Ascending aorta (tissue), 2 donors: ENCODE results near the gene DTX3L. TPM values are rescaled to one million over a fixed set of nuclear protein-coding genes. Genes with fewer than 3 reads are reported as not detected.
A peak's percentile ranks its signal among the peaks of the same experiment; 100 is the strongest.

Experiments
- DNase-seq, 2 donors: peaks; one replicate each; pipeline ENCODE4 v3.0.0-alpha.2; 2019; ENCODE audit warnings: low spot score in 2 of 2
- H3K27ac ChIP-seq, 2 donors: fragments of 200-600 bp; sonication (generic); one replicate each; pipeline ENCODE4 v1.5.1; 2016 to 2017; ENCODE audit warnings: mild to moderate bottlenecking in 1 of 2
- H3K27me3 ChIP-seq: fragments of 200-600 bp; sonication (generic); one replicate; pipeline ENCODE4 v1.5.1; 2017
- H3K36me3 ChIP-seq, 2 donors: fragments of 200-600 bp; sonication (generic); one replicate each; pipeline ENCODE4 v1.5.1; 2016
- H3K4me1 ChIP-seq, 2 donors: fragments of 200-600 bp; sonication (generic); one replicate each; pipeline ENCODE4 v1.5.1; 2016 to 2017; ENCODE audit warnings: mild to moderate bottlenecking in 1 of 2
- H3K4me3 ChIP-seq, 2 donors: fragments of 200-600 bp; sonication (generic); one replicate each; pipeline ENCODE4 v1.5.1; 2016 to 2017; ENCODE audit warnings: mild to moderate bottlenecking in 1 of 2
- H3K9me3 ChIP-seq, 2 donors: fragments of 200-600 bp; sonication (generic); one replicate each; pipeline ENCODE4 v1.5.1; 2016
- CTCF ChIP-seq, 3 experiments: fragments of 200-600 bp in 2 of 3; fragments of 450-650 bp in 1 of 3; sonication (generic) in 2 of 3; IDR thresholded peaks; one replicate each; pipeline ENCODE4 v1.5.1; 2016 to 2019; ENCODE audit warnings: antibody characterized with exemption in 3 of 3, mild to moderate bottlenecking in 1 of 3, moderate library complexity in 1 of 3
- intact Hi-C: fragments of 100-400 bp; cut with DNase I; formaldehyde crosslinking; loops from one replicate; pipeline ENCODE4 v1.15.1; 2023
- total RNA-seq: library from RNA; depleted of rRNA; stranded (reverse); fragments of >200 nt; gene quantifications from one replicate; pipeline ENCODE4 v1.1.0, GENCODE V29; 2016

Gene DTX3L
- total RNA-seq, 1 donor from 2014 or later: 22.4 TPM

GRCh38 chr3:122555275-122556071 lies 8.7 kb upstream of the DTX3L start:
- intact Hi-C loops: no loop called here
- no peaks in the 10 kb centered on the region for H3K4me1 ChIP-seq
- H3K27ac ChIP-seq: no peak overlapping the region
- no peak for DNase-seq
- no peaks in the 10 kb centered on the region for H3K27me3 ChIP-seq
- no peak for TF ChIP-seq CTCF (IDR thresholded peaks at IDR 0.05)
- no peak overlapping the region for H3K4me3 ChIP-seq
- no peaks in the 10 kb centered on the region for H3K9me3 ChIP-seq
- H3K36me3 ChIP-seq: peaks cover 30 to 64% of the 10 kb centered on the region in 2 donors

GRCh38 chr3:122557356-122557755 lies 6.8 kb upstream of the DTX3L start:
- Histone ChIP-seq H3K4me1 (no peaks in the 10 kb centered on the region), H3K4me3 (no peak overlapping the region), H3K9me3 (no peaks in the 10 kb centered on the region), H3K27ac (no peak overlapping the region), H3K36me3 (peaks cover 22 to 53% of the 10 kb centered on the region in 2 donors), H3K27me3 (no peaks in the 10 kb centered on the region)
- no peak for TF ChIP-seq CTCF (IDR thresholded peaks at IDR 0.05)
- DNase-seq: no peak
- intact Hi-C loops: no loop called here

- H3K4me3 ChIP-seq: no peak overlapping the region
- H3K4me1 ChIP-seq: peaks cover 4 to 9% of the 10 kb centered on the region in 2 donors
- DNase-seq: no peak
- H3K36me3 ChIP-seq: peaks cover 16 to 51% of the 10 kb centered on the region in 2 donors
- no peak overlapping the region for H3K27ac ChIP-seq
- no peaks in the 10 kb centered on the region for H3K9me3 ChIP-seq
- intact Hi-C loops: no loop called here
- TF ChIP-seq CTCF (IDR thresholded peaks at IDR 0.05): no peak
- H3K27me3 ChIP-seq: no peaks in the 10 kb centered on the region
These were observed 5.5 kb upstream of the DTX3L start for GRCh38 chr3:122558605-122559004.

GRCh38 chr3:122559906-122560305 lies 4.2 kb upstream of the DTX3L start:
- H3K4me3 ChIP-seq: no peak overlapping the region

GRCh38 chr3:122560680-122561079 lies 3.5 kb upstream of the DTX3L start:
- peak; percentile 26 to 48 (median 33) for TF ChIP-seq CTCF (IDR thresholded peaks at IDR 0.05)
- Histone ChIP-seq H3K27ac (no peak overlapping the region), H3K36me3 (peaks cover 7 to 33% of the 10 kb centered on the region in 2 donors), H3K27me3 (no peaks in the 10 kb centered on the region), H3K4me1 (peaks cover 4 to 16% of the 10 kb centered on the region in 2 donors), H3K9me3 (no peaks in the 10 kb centered on the region), H3K4me3 (no peak overlapping the region)
- DNase-seq: no peak
- intact Hi-C loops: loop anchor here (1.0 kb wide), 1 partner anchor 119 kb away; no protein-coding TSS in a partner anchor

More at GRCh38 chr3:122559906-122560305, 4.2 kb upstream of the DTX3L start:
- intact Hi-C loops: loop anchor here (1.0 kb wide), 1 partner anchor 119 kb away; no protein-coding TSS in a partner anchor
- DNase-seq: no peak
- Histone ChIP-seq H3K27me3 (no peaks in the 10 kb centered on the region), H3K9me3 (no peaks in the 10 kb centered on the region), H3K4me1 (peaks cover 4 to 12% of the 10 kb centered on the region in 2 donors), H3K36me3 (peaks cover 15 to 41% of the 10 kb centered on the region in 2 donors), H3K27ac (no peak overlapping the region)
- TF ChIP-seq CTCF (IDR thresholded peaks at IDR 0.05): no peak
